C4-2B (cell line): ENCODE data around the gene ANO2.

ENCODE experiments used
- H3K27ac ChIP-seq: fragments of 450-650 bp; 2 replicates; pipeline ENCODE4 v1.5.1; 2017
- ZFX ChIP-seq: fragments of 450-650 bp; IDR thresholded peaks from 2 replicates; pipeline ENCODE4 v1.6.1; 2017
- TF ChIP-seq, protein P1 (sequence below): fragments of 450-650 bp; conservative IDR thresholded peaks from 2 replicates; pipeline ENCODE4 v1.5.1; 2017; ENCODE audit warnings: mild to moderate bottlenecking

The ANO2 gene

GRCh38 chr12:5582018-5582417 lies 363.0 kb downstream of the ANO2 start:
- no peak for TF ChIP-seq ZFX
- TF ChIP-seq, protein P1, sequence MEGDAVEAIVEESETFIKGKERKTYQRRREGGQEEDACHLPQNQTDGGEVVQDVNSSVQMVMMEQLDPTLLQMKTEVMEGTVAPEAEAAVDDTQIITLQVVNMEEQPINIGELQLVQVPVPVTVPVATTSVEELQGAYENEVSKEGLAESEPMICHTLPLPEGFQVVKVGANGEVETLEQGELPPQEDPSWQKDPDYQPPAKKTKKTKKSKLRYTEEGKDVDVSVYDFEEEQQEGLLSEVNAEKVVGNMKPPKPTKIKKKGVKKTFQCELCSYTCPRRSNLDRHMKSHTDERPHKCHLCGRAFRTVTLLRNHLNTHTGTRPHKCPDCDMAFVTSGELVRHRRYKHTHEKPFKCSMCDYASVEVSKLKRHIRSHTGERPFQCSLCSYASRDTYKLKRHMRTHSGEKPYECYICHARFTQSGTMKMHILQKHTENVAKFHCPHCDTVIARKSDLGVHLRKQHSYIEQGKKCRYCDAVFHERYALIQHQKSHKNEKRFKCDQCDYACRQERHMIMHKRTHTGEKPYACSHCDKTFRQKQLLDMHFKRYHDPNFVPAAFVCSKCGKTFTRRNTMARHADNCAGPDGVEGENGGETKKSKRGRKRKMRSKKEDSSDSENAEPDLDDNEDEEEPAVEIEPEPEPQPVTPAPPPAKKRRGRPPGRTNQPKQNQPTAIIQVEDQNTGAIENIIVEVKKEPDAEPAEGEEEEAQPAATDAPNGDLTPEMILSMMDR = no peak
- H3K27ac ChIP-seq = no peak overlapping the region

DNA sequence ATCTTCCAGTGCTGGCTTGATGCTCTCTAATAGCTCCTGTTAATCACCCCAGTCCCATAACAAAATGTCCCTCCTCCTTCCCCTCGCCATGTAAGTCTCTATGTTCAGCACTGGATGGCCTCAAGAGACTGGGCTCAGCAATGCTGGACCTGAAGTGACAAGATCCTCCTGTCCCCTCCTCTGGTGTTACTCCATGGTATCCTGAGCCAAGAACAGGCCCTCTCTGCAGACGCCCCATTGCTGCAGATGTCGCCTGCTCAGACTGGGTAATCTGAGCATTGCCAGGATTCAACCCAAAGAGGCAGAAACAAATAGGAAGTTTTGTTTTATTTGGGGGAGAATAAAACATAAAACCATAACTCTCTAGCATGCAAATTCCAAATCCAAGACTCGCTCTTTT lies 363.4 kb downstream of the ANO2 start:
- H3K27ac ChIP-seq = no peak overlapping the region
- no peak for TF ChIP-seq ZFX
- TF ChIP-seq, protein P1 = no peak

DNA sequence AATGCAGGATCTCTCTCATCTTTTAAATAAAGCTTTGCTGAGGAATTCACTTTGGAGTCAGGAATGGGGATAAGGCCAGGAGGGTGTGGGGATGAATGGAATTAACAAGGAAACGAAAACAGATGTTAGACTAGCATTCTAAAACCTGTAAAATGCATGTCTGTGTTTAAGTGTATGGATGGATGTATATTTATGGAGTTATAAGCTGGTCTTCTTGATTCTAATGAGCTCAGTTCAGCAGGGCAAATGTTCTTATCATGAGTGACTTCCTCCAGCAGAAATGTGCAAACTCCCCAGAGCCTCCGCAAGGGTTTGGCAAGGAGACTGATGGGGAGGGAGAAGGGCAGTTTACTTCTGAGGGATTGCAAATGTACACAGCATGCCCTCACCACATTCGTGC lies 364.0 kb downstream of the ANO2 start:
- no peak overlapping the region for H3K27ac ChIP-seq

GRCh38 chr12:5578775-5579174 lies 366.3 kb downstream of the ANO2 start:
- no peak for TF ChIP-seq ZFX
- TF ChIP-seq, protein P1 = no peak
- H3K27ac ChIP-seq = no peak overlapping the region

More for the DNA sequence above, 364.0 kb downstream of the ANO2 start:
- TF ChIP-seq, protein P1 = no peak
- no peak for TF ChIP-seq ZFX

GRCh38 chr12:5577741-5578140 lies 367.3 kb downstream of the ANO2 start:
- H3K27ac ChIP-seq = no peak overlapping the region
- no peak for TF ChIP-seq ZFX
- TF ChIP-seq, protein P1 = no peak

DNA sequence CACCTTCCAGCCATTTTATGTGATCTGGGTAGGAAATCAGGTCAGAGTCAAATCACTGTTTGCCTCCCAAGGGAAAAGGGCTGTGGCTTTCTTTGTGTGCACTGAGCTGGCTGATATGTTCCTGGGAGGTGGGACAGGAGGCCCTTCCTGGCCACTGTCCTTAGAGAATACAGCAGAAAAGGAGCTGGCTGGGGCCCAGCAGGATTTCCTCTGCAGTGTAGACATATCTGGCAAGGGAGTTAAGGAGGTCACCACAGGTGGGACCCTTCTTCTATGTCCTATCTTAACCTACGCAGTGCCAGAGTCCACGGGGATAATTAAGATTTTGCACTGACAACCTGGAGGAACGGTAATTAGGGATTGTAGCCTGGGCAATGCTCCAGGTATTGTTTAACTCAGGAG lies 367.8 kb downstream of the ANO2 start:
- H3K27ac ChIP-seq = no peak overlapping the region
- TF ChIP-seq, protein P1 = no peak
- TF ChIP-seq ZFX = no peak

GRCh38 chr12:5575987-5576386 lies 369.1 kb downstream of the ANO2 start:
- TF ChIP-seq, protein P1 = no peak
- TF ChIP-seq ZFX = no peak
- H3K27ac ChIP-seq = no peak overlapping the region
